HepG2 (cell line): ENCODE data around the gene PLEKHN1. TPM values are rescaled to one million over a fixed set of nuclear protein-coding genes. Genes with fewer than 3 reads are reported as not detected.

Experiments
- DBP ChIP-seq: sonication (generic); formaldehyde crosslinking; IDR thresholded peaks from 2 replicates; pipeline ENCODE4 v1.4.0; 2020; ENCODE audit warnings: missing genetic modification reagents; ENCODE audit errors: not compliant biosample characterization
- EP300 ChIP-seq, 3 experiments: sonication (generic) in 1 of 3; formaldehyde crosslinking in 1 of 3; IDR thresholded peaks; 2 replicates each; pipeline versions ENCODE4 v1.5.1 to v1.6.1; 2011 to 2020; ENCODE audit warnings: low read depth in 2 of 3, low read length in 2 of 3, borderline replicate concordance in 1 of 3, improper control_type of control experiment in 1 of 3, mild to moderate bottlenecking in 1 of 3, missing genetic modification reagents in 1 of 3, moderate library complexity in 1 of 3
- NFE2 ChIP-seq: sonication (generic); formaldehyde crosslinking; IDR thresholded peaks from 2 replicates; pipeline ENCODE4 v1.4.0; 2020; ENCODE audit warnings: missing genetic modification reagents
- NFE2L1 ChIP-seq: sonication (generic); formaldehyde crosslinking; IDR thresholded peaks from 2 replicates; pipeline ENCODE4 v1.4.0; 2020; ENCODE audit warnings: missing genetic modification reagents, mild to moderate bottlenecking, borderline replicate concordance
- TFAP4 ChIP-seq: sonication (generic); IDR thresholded peaks from 2 replicates; pipeline ENCODE4 v1.6.1; 2016; ENCODE audit warnings: low read depth, borderline replicate concordance
- TP53 ChIP-seq: sonication (generic); formaldehyde crosslinking; conservative IDR thresholded peaks from 2 replicates; pipeline ENCODE4 v1.4.0; 2020; ENCODE audit warnings: missing genetic modification reagents
- USF2 ChIP-seq, 2 experiments: sonication (generic) in 1 of 2; formaldehyde crosslinking in 1 of 2; IDR thresholded peaks; 2 replicates each; pipeline versions ENCODE4 v1.5.1 to v1.6.1; 2011 to 2020; ENCODE audit warnings: borderline replicate concordance in 1 of 2, low read depth in 1 of 2, low read length in 1 of 2, mild to moderate bottlenecking in 1 of 2, missing genetic modification reagents in 1 of 2, moderate library complexity in 1 of 2
- ZNF121 ChIP-seq: sonication (generic); formaldehyde crosslinking; IDR thresholded peaks from 2 replicates; pipeline ENCODE4 v1.5.0; 2020; ENCODE audit warnings: mild to moderate bottlenecking, missing genetic modification reagents
- polyA plus RNA-seq, 8 experiments: library from polyadenylated mRNA; depleted of rRNA in 3 of 8; stranded (reverse) in 7 of 8; unstranded in 1 of 8; fragments of >200 nt; fragmentation: Illumina TruSeq in 4 of 8; extraction: Trizol in 4 of 8; gene quantifications; 2 replicates each; pipeline versions ENCODE4 v1.2.1 to v1.2.3, GENCODE V29; 2011 to 2016; ENCODE audit warnings: low read depth in 4 of 8, missing spikeins in 1 of 8, mixed read lengths in 1 of 8; ENCODE audit not compliant: insufficient read depth in 1 of 8
- total RNA-seq, 5 experiments: library from RNA; depleted of rRNA; stranded (reverse); fragments of >200 nt; fragmentation: Illumina TruSeq; extraction: Trizol; gene quantifications; 2 replicates each; pipeline ENCODE4 v1.2.3, GENCODE V29; 2016; ENCODE audit warnings: low read depth in 1 of 5
- TF ChIP-seq, protein P1 (sequence below): sonication (generic); formaldehyde crosslinking; IDR thresholded peaks from 2 replicates; pipeline ENCODE4 v1.5.0; 2020; ENCODE audit warnings: mild to moderate bottlenecking, missing genetic modification reagents, borderline replicate concordance
- TF ChIP-seq, protein P2 (sequence below): IDR thresholded peaks from 2 replicates; pipeline ENCODE4 v1.6.1; 2016; ENCODE audit warnings: missing biosample characterization, missing genetic modification reagents, low read depth

Gene PLEKHN1
- total and polyA plus RNA-seq, 2 of the 13 experiments (the other 11 are each of a cell fraction or from before 2014, with no cell fraction given): 0.42 to 0.58 TPM

GRCh38 chr1:998995-999724 is 32.9 kb downstream of the PLEKHN1 start (continued):
- TF ChIP-seq, protein P1, sequence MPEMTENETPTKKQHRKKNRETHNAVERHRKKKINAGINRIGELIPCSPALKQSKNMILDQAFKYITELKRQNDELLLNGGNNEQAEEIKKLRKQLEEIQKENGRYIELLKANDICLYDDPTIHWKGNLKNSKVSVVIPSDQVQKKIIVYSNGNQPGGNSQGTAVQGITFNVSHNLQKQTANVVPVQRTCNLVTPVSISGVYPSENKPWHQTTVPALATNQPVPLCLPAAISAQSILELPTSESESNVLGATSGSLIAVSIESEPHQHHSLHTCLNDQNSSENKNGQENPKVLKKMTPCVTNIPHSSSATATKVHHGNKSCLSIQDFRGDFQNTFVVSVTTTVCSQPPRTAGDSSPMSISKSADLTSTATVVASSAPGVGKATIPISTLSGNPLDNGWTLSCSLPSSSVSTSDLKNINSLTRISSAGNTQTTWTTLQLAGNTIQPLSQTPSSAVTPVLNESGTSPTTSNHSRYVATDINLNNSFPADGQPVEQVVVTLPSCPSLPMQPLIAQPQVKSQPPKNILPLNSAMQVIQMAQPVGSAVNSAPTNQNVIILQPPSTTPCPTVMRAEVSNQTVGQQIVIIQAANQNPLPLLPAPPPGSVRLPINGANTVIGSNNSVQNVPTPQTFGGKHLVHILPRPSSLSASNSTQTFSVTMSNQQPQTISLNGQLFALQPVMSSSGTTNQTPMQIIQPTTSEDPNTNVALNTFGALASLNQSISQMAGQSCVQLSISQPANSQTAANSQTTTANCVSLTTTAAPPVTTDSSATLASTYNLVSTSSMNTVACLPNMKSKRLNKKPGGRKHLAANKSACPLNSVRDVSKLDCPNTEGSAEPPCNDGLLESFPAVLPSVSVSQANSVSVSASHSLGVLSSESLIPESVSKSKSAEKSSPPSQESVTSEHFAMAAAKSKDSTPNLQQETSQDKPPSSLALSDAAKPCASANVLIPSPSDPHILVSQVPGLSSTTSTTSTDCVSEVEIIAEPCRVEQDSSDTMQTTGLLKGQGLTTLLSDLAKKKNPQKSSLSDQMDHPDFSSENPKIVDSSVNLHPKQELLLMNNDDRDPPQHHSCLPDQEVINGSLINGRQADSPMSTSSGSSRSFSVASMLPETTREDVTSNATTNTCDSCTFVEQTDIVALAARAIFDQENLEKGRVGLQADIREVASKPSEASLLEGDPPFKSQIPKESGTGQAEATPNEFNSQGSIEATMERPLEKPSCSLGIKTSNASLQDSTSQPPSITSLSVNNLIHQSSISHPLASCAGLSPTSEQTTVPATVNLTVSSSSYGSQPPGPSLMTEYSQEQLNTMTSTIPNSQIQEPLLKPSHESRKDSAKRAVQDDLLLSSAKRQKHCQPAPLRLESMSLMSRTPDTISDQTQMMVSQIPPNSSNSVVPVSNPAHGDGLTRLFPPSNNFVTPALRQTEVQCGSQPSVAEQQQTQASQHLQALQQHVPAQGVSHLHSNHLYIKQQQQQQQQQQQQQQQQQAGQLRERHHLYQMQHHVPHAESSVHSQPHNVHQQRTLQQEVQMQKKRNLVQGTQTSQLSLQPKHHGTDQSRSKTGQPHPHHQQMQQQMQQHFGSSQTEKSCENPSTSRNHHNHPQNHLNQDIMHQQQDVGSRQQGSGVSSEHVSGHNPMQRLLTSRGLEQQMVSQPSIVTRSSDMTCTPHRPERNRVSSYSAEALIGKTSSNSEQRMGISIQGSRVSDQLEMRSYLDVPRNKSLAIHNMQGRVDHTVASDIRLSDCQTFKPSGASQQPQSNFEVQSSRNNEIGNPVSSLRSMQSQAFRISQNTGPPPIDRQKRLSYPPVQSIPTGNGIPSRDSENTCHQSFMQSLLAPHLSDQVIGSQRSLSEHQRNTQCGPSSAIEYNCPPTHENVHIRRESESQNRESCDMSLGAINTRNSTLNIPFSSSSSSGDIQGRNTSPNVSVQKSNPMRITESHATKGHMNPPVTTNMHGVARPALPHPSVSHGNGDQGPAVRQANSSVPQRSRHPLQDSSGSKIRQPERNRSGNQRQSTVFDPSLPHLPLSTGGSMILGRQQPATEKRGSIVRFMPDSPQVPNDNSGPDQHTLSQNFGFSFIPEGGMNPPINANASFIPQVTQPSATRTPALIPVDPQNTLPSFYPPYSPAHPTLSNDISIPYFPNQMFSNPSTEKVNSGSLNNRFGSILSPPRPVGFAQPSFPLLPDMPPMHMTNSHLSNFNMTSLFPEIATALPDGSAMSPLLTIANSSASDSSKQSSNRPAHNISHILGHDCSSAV (CRISPR knock-in tag): no peak
- TF ChIP-seq EP300 (IDR thresholded peaks at IDR 0.05; ENCODE audit: low read depth in 2 of 2, low read length in 2 of 2): no peak
- TF ChIP-seq EP300 (CRISPR knock-in tag; IDR thresholded peaks at IDR 0.05; ENCODE audit: borderline replicate concordance): no peak
- TF ChIP-seq, protein P2, sequence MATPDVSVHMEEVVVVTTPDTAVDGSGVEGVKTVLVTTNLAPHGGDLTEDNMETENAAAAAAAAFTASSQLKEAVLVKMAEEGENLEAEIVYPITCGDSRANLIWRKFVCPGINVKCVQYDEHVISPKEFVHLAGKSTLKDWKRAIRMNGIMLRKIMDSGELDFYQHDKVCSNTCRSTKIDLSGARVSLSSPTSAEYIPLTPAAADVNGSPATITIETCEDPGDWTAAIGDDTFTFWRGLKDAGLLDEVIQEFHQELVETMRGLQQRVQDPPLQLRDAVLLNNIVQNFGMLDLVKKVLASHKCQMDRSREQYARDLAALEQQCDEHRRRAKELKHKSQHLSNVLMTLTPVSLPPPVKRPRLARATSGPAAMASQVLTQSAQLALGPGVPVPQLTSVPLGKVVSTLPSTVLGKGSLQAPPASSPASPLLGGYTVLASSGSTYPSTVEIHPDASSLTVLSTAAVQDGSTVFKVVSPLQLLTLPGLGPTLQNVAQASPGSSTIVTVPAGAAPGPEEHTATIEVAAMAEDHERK (CRISPR knock-in tag): no peak
- no peak for TF ChIP-seq NFE2L1 (CRISPR knock-in tag)
- no peak for TF ChIP-seq USF2 (IDR thresholded peaks at IDR 0.05; ENCODE audit: low read depth, low read length)
- no peak for TF ChIP-seq USF2 (CRISPR knock-in tag; IDR thresholded peaks at IDR 0.05; ENCODE audit: borderline replicate concordance)
- TF ChIP-seq TFAP4: peak; percentile 12; the same call in 1 of the 2 replicates
- TF ChIP-seq DBP (CRISPR knock-in tag): peak; percentile 36
- no peak for TF ChIP-seq TP53 (CRISPR knock-in tag)
- TF ChIP-seq NFE2 (CRISPR knock-in tag): no peak
- TF ChIP-seq ZNF121 (CRISPR knock-in tag): no peak
